Retinal pigment epithelial cell (primary cell): ENCODE measurements around the gene MYD88.

Experiments used
- DNase-seq: peaks from one replicate; pipeline ENCODE4 v3.0.0-alpha.2; 2010; ENCODE audit warnings: low read depth
- H3K4me3 ChIP-seq: 2 replicates; pipeline ENCODE4 v1.5.1; 2011; ENCODE audit warnings: mild to moderate bottlenecking, low read length, control low read depth, moderate library complexity
- TF ChIP-seq, protein P1 (sequence below): conservative IDR thresholded peaks from 2 replicates; pipeline ENCODE4 v1.5.1; 2011; ENCODE audit warnings: low read depth, low read length, control low read depth, inconsistent platforms

MYD88 gene

DNA sequence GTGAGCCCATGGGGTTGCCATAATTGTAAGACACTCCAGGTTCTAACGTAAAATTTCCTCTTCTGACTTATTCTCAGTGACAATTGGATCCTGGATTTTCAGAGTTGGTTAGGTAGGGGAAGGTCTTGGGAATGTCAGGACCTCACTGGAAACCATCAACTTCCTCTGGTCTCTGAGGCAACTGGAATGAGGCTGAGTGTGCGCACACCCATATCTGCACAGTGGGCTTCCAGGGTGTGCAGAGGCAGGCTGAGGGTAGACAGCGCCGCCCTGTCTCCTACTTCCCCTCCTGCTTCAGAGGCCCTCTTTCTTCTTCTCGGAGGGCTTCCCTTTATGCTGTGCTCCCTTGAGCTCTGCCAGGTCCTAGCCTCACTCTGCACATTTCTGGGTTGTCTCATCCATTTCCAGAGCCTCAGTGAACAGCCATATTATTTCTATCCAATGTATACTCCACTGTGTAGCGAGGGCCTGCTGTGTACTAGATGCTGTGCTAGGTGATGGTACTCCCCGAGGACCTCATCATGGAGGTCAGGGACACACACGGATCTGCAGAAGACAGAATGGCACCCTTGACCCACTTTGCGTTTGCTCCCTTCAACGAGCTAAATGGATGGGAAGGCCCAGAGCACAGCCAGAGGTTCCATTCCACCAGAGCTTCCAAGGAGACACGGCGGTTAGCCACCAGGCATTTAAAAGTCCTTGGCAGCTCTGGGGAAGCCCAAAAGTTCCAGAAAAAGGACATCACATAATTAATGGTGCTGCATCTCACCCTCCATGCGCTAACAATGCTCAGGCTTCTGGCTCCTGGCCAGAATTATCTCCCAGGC is 19.8 kb upstream of the MYD88 start:
- TF ChIP-seq, protein P1, sequence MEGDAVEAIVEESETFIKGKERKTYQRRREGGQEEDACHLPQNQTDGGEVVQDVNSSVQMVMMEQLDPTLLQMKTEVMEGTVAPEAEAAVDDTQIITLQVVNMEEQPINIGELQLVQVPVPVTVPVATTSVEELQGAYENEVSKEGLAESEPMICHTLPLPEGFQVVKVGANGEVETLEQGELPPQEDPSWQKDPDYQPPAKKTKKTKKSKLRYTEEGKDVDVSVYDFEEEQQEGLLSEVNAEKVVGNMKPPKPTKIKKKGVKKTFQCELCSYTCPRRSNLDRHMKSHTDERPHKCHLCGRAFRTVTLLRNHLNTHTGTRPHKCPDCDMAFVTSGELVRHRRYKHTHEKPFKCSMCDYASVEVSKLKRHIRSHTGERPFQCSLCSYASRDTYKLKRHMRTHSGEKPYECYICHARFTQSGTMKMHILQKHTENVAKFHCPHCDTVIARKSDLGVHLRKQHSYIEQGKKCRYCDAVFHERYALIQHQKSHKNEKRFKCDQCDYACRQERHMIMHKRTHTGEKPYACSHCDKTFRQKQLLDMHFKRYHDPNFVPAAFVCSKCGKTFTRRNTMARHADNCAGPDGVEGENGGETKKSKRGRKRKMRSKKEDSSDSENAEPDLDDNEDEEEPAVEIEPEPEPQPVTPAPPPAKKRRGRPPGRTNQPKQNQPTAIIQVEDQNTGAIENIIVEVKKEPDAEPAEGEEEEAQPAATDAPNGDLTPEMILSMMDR, result no peak
- DNase-seq, result no peak
- no peak overlapping the region for H3K4me3 ChIP-seq

DNA sequence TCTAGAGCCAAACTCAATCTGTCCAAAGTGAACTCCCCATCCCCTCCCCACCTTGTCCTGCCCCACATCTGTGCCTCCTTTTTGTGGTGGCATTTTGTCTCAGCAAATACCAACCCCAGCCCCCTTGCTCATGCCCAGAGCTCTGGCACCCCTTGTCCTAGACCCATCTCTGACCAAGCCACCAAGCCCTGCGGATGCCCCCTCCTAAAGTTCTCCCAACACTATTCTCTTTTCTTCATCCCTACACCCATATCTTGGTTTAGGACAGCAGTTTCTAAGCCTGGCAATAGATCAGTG is 19.3 kb upstream of the MYD88 start:
- TF ChIP-seq, protein P1, result no peak
- no peak for DNase-seq
- no peak overlapping the region for H3K4me3 ChIP-seq

DNA sequence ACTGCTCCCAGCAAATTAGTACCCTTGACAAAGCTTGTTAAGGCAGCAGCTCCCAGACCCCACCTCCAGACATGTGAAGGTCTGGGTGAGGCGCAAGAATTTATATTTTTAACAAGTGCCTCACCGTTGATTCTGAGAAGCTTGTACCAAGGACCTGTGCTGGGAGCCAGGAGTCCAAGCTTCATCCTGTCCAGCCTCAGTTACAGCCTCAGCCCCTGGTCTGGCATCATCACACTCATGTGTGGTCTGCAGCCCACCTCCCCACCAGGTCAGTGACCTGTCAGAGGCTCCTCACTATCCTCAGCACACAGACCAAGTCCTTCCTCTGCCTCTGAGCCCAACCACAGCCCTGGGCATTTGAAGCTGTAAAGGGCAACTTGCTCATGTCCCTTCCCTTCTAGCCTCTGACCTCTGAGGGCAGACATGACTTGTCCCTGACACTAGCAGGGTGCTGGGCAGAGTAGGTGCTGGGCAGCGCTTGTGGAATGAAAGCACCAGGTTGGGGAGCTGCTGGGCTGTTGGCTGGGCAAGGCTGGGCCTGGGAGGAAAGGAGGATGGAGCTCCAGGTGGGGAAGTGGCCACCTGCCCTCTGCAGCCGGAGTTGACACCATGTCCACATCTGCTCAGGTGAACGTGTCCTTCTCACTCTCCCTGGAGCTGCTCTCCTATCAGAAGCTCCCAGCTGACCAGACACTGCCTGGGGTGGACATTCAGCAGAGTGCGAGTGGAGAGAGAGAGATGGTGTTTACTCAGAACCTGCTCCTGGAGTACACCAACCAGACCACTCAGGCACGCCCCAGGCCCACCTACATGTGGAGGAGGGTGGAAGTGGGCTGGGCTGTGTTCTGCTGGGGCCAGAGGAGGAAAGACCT is 18.4 kb upstream of the MYD88 start:
- TF ChIP-seq, protein P1, result no peak
- no peak for DNase-seq
- no peak overlapping the region for H3K4me3 ChIP-seq

DNA sequence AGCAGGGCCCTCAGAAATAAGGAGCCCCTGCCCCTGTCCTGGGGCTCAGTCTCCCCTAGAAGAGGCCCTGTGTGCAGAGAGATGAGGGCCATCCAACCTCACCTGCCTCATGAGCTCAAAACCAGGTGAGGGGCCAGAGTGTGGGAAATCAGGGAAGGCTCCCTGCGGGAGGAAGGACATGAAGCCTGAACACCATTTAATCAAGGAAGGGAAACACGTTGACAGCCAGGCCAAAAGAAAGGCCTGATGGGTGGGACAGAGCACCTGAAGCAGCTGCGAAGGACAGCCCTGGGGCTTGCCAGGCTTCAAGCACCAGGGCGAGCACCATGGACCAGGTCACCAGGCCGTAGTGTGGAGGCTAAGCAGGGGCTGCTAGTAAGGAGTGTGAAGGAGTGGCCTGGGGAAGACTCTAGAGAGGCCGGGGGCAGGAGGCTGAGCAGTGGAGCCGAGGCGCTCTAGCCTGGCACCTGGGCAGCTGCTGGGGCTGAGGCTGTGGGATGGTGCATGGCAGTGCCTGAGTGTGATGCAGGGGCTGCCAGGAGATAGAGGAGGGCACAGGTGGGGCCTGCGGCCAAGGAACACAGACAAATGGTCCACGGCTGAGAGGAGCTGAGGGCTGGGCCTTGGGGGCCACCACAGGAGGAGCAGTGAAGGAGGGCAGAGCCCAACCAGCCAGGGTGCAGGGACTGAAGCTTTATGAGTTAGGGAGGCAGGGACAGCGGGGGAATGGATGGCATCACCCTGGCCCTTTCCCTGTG is 17.6 kb upstream of the MYD88 start:
- no peak overlapping the region for H3K4me3 ChIP-seq

DNA sequence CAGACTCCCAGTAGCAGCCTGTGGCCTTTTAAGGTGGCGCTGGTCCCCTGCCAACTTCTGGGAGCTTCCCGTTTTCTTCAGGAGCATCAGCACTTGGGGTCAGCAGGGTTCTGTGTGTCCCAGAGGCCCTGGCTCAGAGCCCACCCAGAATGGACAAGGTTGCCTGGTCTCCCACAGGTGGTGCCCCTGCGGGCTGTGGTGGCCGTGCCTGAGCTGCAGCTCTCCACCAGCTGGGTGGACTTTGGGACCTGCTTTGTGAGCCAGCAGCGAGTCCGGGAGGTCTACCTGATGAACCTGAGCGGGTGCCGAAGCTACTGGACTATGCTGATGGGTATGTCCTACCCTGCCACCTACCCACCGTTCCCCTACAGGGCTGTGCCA is 17.0 kb upstream of the MYD88 start:
- TF ChIP-seq, protein P1, result no peak
- H3K4me3 ChIP-seq, result no peak overlapping the region
- DNase-seq, result no peak

More for the DNA sequence above, 17.6 kb upstream of the MYD88 start:
- no peak for DNase-seq
- TF ChIP-seq, protein P1, result no peak

DNA sequence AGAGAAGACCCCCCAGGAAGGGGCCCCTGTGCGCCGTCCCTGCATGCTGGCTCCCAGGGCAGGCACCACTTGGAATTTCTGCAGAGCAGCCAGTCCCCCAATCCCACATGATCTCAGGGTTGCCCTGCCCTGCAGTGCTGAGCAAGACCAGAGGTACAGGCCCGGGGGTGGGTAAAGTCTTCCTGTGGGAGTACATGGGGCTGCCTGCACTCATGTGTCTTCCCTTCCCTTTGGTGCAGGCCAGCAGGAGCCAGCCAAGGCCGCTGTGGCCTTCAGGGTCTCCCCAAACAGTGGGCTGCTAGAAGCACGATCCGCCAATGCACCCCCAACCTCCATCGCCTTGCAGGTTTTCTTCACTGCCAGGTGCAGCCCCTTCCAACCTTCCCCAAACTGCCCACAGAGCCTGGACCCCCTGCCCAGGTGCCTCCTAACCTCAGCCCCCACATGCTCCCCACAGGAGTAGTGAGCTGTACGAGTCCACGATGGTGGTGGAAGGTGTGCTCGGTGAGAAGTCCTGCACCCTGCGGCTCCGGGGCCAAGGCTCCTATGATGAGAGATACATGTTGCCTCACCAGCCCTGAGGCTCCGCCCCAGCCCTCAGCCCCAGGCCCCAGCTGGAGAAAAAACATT is 16.5 kb upstream of the MYD88 start:
- TF ChIP-seq, protein P1, result no peak
- DNase-seq, result no peak

More for the DNA sequence above, 16.5 kb upstream of the MYD88 start:
- H3K4me3 ChIP-seq, result no peak overlapping the region
